NCI-H1417 treated with DMSO at 0.1 percent for 48 hours (cell line): Measurements from ENCODE around the gene PHKB.

Source experiments
- DNase-seq: peaks from one replicate; lab custom pipeline; 2025; lab: John Stamatoyannopoulos, UW

Gene PHKB

DNA sequence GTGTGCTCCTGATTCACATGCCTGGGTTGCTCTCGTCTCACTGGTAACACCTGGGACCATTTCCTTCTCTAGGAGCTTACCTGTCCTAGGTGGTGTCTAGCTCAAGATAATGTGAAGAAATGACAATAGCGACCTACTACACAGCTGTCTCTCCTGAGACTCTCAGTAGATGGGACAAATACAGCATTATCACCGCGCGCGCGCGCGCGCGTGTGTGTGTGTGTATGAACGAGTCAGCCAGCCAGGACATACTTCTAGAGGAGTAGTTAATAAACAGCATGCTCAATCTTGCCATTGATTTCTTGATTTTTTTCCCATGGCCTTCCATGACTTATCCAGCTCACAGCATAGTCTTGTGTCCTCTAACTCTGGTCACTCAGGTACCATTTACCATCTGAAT is 268.6 kb downstream of the PHKB start:
- no peak for DNase-seq

DNA sequence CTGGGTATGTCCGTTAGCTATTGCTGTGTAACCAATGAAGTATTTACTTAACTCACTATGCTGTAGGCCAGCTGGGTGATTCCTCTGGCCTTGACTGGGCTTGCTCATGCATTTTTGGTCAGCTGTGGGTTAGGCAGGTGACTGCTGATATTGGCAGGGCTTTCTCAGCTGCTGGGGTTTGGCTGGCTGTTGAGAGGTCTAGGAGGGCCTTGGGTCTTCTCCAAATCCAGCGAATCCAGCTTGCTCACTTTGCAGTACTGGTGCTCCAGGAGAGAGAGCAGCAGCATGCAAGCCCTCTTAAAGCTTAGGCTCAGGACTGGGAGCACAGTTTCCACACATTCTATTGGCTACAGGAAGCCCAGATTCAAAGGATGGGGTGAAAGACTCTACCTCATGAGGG is 270.1 kb downstream of the PHKB start:
- no peak for DNase-seq

DNA sequence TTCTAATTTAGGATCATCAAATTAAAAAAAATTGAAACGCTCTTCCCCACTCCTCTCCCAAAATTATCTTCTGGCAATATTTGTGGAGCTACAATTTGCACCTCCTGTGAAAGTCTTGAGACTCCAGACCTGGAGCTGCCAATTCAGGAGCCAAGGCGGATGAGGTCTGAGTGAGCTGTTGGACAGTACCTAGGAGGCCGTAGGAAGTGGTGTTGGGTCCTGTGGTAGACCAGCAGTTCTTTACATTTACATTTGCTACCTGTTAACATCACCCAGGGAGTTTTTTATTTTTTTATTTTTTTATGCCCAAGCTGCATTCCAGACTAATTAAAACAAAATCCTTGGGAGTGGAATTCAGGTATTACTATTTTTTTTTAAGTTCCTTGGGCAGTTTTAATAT is 271.0 kb downstream of the PHKB start:
- no peak for DNase-seq

DNA sequence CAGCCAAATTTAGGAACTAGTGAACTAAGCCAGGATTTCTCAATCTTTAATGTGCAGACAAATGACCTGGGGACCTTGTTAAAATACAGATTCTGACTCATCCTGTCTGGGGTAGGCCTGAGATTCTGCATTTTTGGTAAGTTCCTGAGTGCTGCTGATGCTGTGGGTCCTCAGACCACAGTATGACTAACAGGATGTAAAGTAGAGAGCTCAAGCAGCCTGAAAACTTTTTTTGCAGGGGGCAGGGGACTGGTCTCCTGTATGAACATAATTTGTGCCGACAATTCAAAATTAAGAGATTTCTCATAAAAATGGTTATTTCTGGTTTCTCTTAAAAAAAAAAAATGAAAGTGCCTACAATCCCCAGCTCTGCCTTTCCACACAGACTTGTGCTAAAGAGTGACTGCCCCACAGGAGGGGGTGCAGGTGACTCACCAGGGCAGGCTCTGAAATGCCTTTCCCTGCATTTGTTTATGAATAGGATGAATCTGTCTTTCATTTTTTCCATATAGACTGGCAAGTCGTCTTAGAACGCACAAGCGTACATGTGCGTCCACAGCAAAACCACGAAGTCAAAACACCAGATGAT is 271.5 kb downstream of the PHKB start:
- DNase-seq = no peak

DNA sequence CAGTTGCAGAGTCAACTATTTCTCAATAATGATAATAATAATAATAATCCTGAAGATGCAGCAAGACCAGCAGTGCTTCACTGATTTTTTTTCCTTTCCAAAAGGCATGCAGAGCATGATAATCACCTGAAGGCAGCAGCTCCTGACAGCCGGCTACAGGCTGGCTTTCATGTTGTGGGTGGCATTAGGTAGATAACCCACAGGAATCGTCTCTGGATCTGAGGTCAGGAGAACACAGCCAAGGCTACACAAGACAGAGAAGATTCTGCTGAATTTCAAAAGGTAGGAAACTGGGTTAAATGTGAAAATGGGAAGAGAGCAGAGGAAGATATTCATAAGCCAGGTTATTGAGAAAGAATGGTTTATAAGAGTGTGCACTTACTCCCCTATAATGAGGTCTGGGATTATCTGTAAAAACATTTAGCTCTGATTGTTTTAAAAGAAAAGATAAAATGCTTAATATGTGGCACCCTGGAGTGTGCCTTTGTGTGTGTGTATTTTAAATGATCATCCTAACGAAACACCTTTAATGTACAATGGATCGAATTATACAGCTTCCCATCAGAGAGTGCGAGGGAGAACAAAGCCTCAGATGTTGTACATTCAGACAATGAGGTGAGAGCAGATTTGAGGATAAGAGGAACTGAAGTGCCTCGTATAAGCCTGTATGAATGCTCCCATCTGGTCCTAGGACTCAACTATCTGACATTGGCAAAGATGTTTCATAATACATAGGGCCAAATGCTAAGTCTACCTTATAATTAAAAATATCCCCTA is 273.1 kb downstream of the PHKB start:
- no peak for DNase-seq

DNA sequence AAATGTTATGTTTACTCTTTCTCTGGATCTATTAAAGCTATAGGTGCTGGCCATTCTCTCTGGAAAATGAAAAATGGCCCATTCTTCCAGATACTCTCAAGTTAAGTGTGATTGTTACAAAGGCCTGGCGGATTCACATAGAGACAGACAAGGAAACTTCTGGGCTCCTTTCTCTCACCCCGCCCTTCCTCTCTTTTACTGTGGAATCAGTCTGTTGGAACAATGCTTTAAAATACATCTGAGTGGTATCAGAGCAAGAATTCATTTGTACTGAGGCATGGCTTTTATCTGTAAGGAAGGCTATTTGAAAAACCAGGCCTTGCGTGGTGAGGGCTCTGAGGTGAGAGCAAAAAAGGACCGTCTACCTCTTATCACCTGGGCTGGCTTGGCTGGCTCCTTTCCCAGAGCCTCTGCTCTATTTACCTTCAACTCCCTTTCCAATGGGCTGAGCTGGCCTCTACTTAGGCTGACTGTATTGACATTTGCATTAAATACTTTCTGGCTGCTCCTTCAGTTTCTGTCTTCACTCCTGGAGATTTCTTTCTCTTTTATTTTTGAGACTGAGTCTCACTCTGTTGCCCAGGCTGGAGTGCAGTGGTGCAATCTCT is 274.0 kb downstream of the PHKB start:
- DNase-seq = no peak

DNA sequence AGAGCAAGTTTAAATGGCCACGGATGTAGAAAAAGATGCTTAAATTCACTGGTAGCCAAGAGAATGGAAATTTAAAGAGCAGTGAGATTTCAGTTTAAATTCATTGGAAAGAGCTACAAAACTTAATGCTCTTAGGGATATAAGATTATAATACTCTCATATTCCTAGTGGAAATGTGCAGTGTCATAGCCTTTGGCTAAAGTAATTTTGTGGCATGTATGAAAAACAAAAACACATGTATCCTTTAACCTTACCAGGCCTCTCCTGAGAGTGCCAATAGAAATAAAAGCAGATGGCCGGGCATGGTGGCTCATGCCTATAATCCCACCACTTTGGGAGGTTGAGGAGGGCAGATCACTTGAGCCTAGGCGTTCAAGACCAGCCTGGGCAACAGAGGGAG is 289.2 kb downstream of the PHKB start:
- DNase-seq = no peak
